ENCODE data around the gene A1CF.
"Not testable (repeated sequence)": the region's sequence is repeated elsewhere in the genome, so short reads cannot be mapped to it uniquely, and the experiment has no call there.

Gene A1CF

DNA sequence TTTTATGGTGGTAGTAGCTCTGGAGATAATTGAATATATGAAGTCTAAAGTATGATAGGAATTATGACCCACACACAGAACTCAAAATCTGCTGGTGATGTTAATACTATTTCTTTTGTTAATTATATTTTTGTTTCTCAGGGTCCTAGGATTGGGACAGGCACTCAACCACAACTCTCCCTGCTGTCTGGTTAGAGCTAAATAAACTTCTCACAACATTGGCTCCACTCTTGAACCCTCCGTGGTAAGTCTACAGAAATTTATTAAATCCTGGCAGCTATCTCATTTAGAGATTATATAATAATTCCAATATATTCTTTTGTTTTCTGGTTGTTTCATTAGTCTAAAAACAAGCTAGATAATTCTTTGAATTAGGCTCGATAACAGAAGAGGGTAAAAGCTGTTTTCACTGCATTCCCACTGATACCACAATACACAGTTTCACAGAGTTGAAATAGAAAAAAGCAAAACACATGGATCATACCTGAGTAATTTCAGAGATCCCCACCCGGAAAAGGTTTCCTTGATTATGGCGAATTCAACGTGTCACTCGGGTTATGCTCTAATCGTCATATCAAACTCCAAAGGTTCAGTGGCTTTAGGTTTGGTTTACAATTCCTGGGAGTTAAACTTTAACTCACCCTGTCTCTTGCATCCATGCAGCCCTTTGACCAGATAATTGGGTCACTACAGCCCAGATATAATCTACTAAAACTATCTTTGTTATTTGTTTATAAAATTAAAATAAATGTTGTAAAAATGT is at the start of gene A1CF:
Gene A1CF (minus strand): TSS at position 531 of the 763 bp plus-strand sequence. CDS start 25,687 bp downstream, outside the sequence.
- DNase-seq (ENCODE audit: low spot score): peak; percentile 47

GRCh38 chr10:50931948-50932431 is 46.6 kb upstream of the A1CF start:
- DNase-seq (ENCODE audit: low spot score): no peak

DNA sequence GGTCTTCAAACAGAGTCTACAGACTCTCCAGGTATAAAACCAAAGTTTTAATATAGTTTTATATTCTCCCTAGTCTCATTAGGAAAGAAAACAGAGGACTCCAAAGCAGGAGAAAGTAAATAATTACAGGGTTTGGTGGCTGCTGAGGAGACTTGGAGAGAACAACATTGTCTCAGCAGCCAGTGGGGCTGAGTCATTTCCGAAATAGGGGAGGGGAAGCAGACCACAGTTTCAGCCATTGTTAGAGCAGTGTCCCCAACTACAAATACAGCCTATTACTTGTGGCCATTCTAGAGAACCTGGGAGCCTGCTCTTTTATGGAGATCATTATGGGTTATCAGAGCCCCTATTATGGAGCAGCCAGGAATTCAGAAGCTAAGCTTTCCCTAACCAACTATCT is 44.2 kb upstream of the A1CF start:
- DNase-seq (ENCODE audit: low spot score): no peak

DNA sequence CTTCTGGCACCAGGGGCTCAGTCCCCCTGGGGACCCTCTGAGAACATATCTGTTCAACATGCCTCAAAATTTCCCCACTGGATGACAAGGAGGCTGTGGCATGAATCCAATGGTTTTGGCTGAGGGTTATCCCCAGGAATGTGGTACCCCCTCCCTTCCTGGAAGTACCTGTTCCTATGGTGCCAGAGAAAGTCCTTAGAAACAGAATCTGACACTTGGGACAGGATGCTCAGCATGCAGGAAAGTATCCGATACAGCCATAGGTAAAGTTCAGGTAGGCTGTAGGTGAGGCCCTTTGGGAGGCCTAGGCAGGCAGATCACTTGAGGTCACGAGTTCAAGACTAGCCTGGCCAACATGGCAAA is 42.7 kb upstream of the A1CF start:
- DNase-seq (ENCODE audit: low spot score): no peak

DNA sequence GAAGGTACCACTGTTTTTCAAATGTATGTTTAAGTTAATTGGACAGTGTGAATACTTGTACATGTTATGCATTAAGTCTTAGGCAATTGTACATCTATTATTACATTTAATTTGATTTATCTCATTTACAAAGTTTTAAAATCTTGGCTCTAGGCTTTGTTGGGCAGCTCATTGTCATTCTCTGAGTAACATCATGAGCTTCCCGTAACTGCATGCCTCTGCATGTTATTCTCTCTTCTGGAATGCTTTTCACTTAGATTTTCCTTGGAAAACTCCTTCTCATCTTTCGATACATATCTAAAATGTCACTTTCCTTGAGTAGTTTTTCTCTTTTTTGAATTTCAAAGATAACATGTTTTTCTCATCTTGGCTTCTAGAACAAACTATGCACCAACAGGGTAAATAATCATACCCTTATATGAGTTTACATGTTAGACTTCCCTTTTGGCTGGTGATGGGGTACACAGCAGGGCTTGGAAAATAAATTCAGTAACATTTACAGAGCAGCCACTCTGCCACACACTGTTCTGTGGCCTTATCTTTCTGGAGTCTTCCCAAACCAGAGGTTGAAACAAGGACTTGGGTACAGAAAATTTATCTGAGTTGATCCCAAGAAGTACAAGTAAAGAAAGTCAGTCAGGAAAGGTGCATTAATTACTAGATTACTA is 42.2 kb upstream of the A1CF start:
- no peak for DNase-seq (ENCODE audit: low spot score)

GRCh38 chr10:50923471-50923870 is 38.0 kb upstream of the A1CF start:
- DNase-seq (ENCODE audit: low spot score): not testable (repeated sequence)

DNA sequence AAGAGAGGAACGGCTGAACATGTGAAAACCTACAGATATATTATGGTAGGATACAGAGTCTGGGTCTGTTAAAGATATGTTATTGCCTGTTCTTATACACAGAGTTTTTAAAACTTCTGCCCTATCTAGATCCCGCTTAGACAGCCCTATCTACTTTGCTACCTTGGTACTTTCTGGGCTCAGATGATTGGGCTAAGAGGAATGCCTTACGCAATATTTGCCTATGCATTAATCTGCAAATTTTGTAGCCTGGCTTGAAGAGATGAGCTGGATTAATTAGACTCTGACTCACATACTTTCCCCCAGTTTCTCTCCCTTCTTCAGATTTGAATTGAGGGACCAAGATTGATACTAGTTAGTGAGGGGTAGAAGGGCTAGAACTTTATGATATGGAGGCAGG is 33.6 kb upstream of the A1CF start:
- no peak for DNase-seq (ENCODE audit: low spot score)

DNA sequence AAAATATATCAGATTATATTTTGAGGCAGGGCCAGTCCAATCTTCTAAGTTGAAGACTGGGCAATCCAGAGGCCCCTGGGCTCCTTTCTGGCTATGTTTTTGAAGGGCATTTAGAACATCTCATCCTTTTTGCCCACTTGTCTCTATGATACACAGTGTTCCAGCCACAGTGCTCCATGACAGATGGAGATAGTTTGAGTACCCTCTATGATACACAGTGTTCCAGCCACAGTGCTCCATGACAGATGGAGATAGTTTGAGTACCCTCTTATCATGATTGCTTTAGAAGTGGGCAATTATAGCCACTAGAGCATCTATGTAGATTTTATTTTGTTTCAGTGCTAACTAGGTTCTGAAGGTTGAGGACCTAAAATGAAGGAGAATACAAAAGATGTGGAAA is 33.1 kb upstream of the A1CF start:
- no peak for DNase-seq (ENCODE audit: low spot score)

GRCh38 chr10:50917486-50917885 is 32.1 kb upstream of the A1CF start:
- peak; percentile 47 for DNase-seq (ENCODE audit: low spot score)

GRCh38 chr10:50909334-50910014 is 24.0 kb upstream of the A1CF start:
- no peak for DNase-seq (ENCODE audit: low spot score)

GRCh38 chr10:50908366-50908765 is 22.9 kb upstream of the A1CF start:
- no peak for DNase-seq (ENCODE audit: low spot score)

DNA sequence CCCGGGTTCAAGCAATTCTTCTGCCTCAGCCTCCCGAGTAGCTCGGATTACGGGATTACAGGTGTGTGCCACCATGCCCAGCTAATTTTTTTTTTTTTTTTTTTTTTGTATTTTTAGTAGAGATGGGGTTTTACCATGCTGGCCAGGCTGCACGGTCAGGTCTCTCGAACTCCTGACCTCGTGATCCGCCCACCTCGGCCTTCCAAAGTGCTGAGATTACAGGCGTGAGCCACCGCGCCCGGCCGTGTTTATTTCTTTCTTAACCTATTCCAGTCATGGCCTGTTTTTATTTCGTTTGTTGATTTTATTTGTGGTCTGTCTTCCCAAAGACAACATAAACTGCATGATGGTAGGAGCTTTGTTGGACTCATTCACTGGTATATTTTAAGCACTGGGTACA is 20.4 kb upstream of the A1CF start:
- DNase-seq (ENCODE audit: low spot score): not testable (repeated sequence)

DNA sequence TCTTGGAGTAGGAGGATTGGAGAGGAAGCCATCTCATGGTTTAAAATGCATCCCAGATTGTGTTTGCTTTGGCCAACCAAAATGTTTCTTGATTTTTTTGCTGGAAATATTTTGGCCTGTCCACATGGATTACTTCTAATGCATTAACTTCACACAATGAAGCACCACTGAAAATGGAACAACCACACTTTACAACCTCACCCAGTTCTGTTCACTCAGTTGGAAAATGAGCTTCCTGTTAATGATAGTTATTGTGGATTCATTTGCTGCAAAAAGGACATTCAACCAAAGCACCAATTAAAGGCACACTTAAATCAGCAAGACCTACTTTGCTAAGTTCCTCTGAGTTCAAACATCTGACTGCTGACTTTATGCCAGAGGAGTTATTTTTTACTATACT is 11.3 kb upstream of the A1CF start:
- DNase-seq (ENCODE audit: low spot score): no peak

DNA sequence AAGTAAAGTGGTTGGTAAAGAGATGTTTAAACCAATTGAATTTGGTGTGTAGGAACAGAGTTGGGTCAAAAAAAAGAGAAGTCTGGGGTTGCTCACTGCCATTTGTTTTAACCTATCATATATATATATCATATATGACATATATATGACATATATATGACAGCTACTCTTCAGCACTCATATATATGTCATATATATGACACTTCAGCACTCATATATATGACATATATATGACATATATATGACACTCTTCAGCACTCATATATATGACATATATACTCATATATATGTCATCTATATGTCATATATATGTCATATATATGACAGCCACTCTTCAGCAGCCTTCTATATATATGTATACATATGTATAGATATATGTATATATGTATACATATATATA is 8.9 kb upstream of the A1CF start:
- no peak for DNase-seq (ENCODE audit: low spot score)

- no peak for DNase-seq (ENCODE audit: low spot score)
These were observed 7.0 kb upstream of the A1CF start for GRCh38 chr10:50892467-50892866.

DNA sequence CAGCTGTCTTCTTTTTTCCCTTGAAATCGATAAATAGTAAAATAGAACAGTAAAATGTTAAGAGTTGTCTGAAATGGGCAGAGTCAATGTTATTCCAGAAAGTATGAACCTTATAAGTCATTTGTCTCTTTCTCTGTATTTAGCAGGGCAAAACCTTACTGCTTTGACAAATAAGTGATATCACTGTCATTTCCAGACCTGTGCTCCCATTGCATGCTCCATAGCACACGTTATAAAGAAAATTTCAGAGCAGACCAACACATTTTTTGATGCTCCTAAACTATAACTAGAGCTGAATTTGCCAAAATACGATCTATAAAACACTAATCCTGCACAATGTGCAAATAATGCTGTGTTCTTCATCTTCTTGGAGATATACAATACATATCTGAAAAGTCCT is 1.1 kb downstream of the A1CF start:
- no peak for DNase-seq (ENCODE audit: low spot score)

GRCh38 chr10:50883629-50884028 is 1.8 kb downstream of the A1CF start:
- DNase-seq (ENCODE audit: low spot score): no peak

GRCh38 chr10:50882540-50882983 is 2.9 kb downstream of the A1CF start:
- no peak for DNase-seq (ENCODE audit: low spot score)

- not testable (repeated sequence) for DNase-seq (ENCODE audit: low spot score)
These were observed 4.4 kb downstream of the A1CF start for GRCh38 chr10:50881046-50881445.

GRCh38 chr10:50876429-50876828 is 9.0 kb downstream of the A1CF start:
- DNase-seq (ENCODE audit: low spot score): no peak

GRCh38 chr10:50874723-50875122 is 10.7 kb downstream of the A1CF start:
- peak; percentile 61 for DNase-seq (ENCODE audit: low spot score)

DNA sequence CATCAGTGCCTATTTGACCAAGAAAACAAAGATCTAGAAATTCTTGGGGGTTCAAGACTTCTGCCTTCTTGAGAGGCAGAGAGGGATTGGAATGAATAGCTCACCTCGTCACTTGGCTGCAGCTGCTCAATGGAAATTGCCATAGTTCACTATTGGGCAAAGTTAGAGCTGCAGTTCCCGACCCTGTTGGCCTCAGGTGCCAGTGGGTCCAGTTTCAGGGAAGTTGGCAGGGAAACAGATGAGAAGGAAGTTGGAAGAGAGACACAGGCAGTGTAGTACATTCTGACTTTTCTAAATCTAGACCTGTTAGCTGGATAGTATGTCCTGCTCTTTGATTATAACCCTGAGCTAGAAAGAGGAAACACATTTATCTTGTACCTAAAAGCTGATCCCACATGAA is 19.1 kb downstream of the A1CF start:
- DNase-seq (ENCODE audit: low spot score): no peak

- DNase-seq (ENCODE audit: low spot score): no peak
These were observed 22.7 kb downstream of the A1CF start for GRCh38 chr10:50862719-50863118.

Data from kidney tubule cell (primary cell).